SK-N-SH (cell line): Measurements from ENCODE around the gene MTCH1.

Experiments
- CTCF ChIP-seq: fragments of 200-600 bp; sonication (generic); IDR thresholded peaks from 2 replicates; pipeline ENCODE4 v1.6.1; 2017; ENCODE audit warnings: antibody characterized with exemption, mild to moderate bottlenecking, moderate library complexity
- EP300 ChIP-seq, 2 experiments: IDR thresholded peaks; 2 replicates each; pipeline versions ENCODE4 v1.4.0 to v1.6.1; 2012; ENCODE audit warnings: borderline replicate concordance in 1 of 2, low read depth in 1 of 2, low read length in 1 of 2
- JUND ChIP-seq: IDR thresholded peaks from 2 replicates; pipeline ENCODE4 v1.4.0; 2012
- MAX ChIP-seq: IDR thresholded peaks from 2 replicates; pipeline ENCODE4 v1.4.0; 2012; ENCODE audit warnings: low read depth
- MXI1 ChIP-seq: IDR thresholded peaks from 2 replicates; pipeline ENCODE4 v1.6.1; 2012; ENCODE audit warnings: mild to moderate bottlenecking, low read depth, low read length, improper control_type of control experiment
- NFIC ChIP-seq: IDR thresholded peaks from 2 replicates; pipeline ENCODE4 v1.4.0; 2012; ENCODE audit warnings: borderline replicate concordance
- RCOR1 ChIP-seq: fragments of 150-350 bp; IDR thresholded peaks from 2 replicates; pipeline ENCODE4 v1.6.1; 2017; ENCODE audit warnings: antibody characterized with exemption, low read length
- SIN3A ChIP-seq: IDR thresholded peaks from 2 replicates; pipeline ENCODE4 v1.6.1; 2012; ENCODE audit warnings: low read depth, mild to moderate bottlenecking, low read length, moderate library complexity, borderline replicate concordance
- USF2 ChIP-seq: fragments of 150-350 bp; IDR thresholded peaks from 2 replicates; pipeline ENCODE4 v1.6.1; 2017; ENCODE audit warnings: antibody characterized with exemption, low read length, low read depth, borderline replicate concordance
- YY1 ChIP-seq: IDR thresholded peaks from 2 replicates; pipeline ENCODE4 v1.4.0; 2012; ENCODE audit warnings: low read depth, mild to moderate bottlenecking

- TF ChIP-seq CTCF (no peak), JUND (no peak), MAX (no peak), RCOR1 (no peak), USF2 (no peak), EP300 (IDR thresholded peaks at IDR 0.05; ENCODE audit: borderline replicate concordance in 1 of 2, low read depth in 1 of 2, low read length in 1 of 2) (no peak), YY1 (no peak), NFIC (no peak), MXI1 (no peak), SIN3A (no peak)
These were observed 48.1 kb downstream of the MTCH1 start for GRCh38 chr6:36937896-36938295.
